Measurements from ENCODE around the gene ESR1.
"Not testable (repeated sequence)": the region's sequence is repeated elsewhere in the genome, so short reads cannot be mapped to it uniquely, and the experiment has no call there.

The ESR1 gene

DNA sequence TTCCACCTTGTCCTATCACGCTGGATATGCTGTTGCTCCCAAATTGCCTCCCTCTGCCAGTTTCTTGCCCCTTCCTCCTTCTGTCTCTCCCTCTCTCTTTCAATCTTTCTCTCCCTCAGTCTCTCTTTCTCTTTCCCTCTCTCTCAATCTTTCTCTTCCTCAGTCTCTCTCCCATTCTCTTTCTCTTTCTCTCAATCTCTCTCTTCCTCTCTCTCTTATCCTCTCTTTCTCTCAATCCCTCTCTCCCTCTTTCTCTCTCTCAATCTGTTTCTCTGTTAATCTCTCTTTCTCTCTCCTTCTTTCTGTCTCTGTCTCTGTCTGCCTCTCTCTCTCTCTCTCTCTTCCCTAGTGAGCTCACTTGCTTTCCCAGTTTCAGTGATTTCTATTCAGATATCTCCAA lies 245.8 kb downstream of the ESR1 start:
- DNase-seq (ENCODE audit: low read depth in 2 of 2): no peak

DNA sequence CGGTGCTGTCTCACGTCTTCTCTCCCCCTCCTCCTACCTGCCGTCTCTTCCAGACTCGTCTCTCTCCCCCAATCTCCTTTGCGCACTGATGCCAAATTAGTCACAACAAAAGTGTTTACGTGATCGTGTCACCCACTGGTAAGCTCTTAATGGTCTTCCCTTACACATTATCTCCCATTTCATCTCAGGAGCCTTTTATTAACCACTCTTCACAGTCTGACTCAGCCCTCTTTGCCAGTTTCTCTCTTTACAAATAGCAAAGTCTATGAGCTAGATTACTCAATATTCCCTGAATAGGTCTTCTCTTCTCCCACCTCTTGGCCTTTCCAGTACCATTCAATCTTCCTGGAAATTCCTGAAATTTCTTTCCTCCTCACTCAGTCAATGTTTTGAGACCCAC lies 247.0 kb downstream of the ESR1 start:
- DNase-seq (ENCODE audit: low read depth in 2 of 2): no peak

DNA sequence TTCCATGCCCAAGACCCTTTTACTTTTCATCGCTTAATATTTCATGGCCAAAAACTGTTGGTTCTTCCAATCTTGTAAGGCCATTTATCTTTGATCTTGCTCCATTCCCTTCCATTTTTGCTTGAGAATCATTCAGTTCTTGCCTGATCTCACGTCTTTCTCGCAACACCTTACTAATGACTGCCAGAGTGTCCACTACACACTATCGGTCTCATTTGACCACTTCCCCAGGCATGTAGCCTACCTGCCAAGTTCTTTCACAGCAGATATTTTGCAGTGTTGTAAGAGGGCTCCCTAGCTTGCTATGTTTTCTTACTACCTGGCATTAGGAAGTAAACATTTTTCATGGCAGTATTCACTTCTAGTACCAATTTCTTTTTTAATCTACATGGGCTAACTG lies 248.0 kb downstream of the ESR1 start:
- no peak for DNase-seq (ENCODE audit: low read depth in 2 of 2)

DNA sequence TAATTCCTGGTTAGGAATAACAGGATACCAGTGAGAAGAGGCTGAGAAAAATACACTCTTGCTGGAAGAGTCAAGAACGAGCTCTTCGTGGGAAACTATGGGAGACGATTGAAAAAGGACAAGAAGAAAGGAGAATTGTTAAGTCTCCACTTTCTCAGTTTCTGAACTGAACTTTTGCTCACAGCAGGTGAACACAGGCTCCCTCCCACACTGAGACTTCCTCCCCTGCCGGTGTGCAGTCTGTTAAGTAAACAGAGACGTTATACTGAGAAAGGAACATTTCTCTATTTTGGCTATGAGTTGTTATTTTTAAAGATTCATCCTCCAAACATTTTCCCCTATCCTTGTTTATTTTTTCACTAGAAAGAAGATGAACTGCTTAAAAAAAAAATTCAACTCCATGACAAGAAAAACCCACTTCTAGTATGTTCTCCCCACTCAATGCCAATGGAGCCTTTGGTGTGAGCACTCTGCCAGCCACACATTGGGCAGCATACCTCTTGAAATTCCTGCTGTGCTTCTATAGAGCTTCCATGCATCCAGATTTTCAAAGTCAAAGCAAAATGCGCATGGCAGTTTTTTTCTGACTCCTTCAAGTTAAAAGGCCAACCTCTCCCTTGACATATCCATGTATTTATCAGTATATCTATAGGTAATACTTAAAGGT lies 250.5 kb downstream of the ESR1 start:
- DNase-seq (ENCODE audit: low read depth in 2 of 2): no peak

DNA sequence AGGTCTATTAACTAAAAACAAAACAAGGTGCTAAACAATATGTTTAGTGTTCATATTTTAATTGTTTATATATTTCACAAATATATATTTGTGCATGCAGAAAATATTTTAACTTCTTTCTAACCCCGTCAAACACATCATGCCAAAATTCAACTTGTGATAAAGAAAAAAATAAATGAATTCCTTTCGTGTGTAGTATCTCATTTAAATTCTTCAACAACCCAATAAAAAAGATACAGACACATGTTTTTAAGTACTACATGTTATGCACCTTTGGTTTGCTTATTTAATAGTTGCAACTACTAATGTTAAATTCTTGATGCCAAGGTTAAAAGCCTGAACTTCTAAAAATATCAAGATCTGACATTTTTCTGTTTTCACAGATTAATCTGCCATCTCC lies 252.4 kb downstream of the ESR1 start:
- no peak for DNase-seq (ENCODE audit: low read depth in 2 of 2)

DNA sequence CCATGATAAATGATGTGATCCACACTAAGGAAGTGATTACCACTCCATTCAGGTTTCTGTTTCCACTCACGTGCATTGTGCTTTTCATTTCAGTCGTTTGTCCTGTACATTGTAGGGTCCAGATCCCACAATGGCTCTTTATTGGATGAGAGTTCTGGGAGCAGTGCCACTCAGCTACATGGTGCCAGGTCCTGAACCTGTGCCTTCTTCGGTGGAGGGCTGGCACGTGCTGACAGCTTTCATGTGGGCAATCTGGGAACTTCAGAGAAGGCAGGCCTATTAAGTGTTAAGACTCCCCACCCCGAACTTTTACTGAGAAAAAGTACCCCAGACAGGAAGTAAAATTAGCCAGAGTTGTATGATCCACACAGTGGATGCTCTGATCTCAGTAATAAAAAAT lies 255.0 kb downstream of the ESR1 start:
- DNase-seq (ENCODE audit: low read depth in 2 of 2): no peak

DNA sequence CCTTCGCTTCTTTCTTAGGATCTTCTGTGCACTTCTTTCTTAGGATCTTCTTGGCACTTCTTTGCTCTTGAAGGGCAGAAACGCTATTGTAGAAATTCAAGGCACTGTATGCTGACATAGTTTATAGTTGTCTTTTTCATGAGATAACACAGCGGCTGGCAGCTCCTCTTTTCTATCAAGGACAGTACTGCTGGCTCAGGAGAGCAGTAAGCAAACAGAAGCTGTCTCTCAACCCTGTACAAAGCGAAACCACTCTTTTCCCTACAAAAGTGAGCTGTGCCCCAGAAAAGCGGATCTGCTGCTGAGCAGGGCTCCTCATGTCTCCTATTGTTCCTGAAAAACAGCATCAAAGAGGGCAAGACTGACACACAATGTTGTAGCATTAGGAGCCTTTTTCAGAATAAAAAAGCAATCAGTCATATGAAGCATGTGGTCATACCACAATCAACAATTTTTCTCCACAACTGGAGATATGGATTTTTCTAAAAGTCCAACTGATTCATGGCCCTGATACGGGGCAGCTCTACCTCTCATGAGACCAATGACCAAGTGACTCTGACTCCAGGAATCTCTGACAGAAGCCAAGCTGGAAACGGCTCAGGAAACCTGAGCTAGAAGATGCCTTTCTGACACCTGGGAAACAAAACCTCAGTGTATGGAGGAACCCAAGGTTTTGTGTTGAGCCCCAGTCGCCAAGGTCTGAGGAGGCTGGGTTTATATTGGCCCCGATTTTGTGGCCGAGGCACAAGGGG lies 255.9 kb downstream of the ESR1 start:
- no peak for DNase-seq (ENCODE audit: low read depth in 2 of 2)

DNA sequence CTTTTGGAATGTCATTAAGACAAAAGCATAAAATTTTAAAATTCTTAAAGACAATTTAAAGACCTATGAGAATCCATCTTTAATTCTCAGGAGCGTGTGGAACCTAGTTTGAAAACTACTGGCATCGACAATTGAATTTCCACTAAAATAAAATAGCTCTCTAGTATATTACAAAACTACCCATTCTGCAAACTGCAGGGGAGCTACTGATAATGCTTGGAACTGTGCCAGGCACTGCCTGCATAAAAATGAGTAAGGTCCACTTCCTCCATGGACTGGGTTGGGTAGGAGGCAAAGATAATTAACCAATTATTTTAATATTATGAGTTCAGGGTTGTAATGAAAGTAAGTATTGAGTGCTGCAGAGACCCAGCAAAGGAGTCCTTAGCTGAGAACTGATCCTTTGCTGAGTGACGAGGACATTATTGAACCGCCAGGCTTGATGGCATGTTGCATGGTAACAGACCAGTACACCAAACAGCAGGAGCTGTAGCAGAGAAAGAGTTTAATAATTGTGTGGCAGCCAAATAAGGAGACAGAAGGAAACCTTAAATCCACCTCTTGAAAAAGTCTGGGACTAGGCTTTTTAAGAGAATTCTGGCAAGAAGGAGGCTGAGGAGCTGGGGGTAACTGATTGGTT lies 261.3 kb downstream of the ESR1 start:
- DNase-seq (ENCODE audit: low read depth in 2 of 2): no peak

DNA sequence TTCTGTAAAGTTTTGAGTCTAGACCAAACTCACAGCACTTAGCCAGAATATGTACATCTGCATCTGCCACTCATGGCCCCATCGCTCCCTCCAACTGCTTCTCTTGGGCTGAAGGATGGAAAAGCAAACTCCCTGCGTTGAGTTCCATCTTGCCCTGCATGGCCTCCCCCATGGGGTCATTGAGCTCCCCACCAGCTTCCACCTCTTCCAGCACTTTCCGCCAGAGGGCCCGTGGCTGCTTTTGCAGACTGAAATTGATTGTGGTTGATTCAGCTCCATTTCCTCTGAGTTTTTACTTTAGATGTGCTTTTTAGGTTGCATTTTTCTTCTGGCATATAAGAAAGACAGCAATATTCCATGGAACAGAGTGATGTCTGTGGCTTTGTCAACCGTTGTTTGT lies 263.1 kb downstream of the ESR1 start:
- DNase-seq (ENCODE audit: low read depth in 2 of 2): no peak

DNA sequence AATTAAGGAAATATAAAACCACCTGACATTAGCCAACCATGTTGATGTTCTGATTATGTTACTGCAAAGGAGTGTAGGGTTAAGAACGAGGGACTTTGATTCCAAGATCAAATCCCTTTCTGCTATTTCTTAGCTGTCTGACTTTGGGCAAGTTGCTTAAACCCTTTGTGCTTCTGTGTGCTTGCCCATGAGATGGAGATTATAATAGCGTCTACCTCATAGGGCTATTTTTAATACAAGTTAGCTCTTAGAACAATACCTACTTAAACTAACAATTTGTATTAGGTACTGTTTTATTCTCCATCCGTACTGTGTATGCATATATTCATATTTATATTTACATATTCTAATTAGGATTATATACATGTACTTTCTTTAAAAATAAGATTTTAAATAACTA lies 263.8 kb downstream of the ESR1 start:
- DNase-seq (ENCODE audit: low read depth in 2 of 2): no peak

DNA sequence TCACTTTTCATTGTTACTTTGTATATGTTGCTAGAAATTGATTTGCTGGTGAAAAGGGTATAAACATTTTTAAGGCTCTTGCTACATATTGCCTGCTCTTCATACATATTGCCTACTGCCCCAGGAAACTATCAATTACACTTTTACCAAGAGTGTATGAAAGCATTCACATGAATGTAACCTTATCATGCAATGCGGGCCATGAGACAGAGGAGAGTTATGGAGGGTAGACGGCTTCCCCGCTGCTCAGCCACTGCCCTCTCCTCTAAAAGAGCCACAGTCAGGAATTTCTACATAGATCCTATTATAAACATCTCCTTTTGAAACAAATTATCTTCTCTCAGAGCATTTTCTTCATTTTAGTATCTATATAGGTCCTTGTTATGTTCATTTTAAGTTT lies 264.4 kb downstream of the ESR1 start:
- DNase-seq (ENCODE audit: low read depth in 2 of 2): no peak

DNA sequence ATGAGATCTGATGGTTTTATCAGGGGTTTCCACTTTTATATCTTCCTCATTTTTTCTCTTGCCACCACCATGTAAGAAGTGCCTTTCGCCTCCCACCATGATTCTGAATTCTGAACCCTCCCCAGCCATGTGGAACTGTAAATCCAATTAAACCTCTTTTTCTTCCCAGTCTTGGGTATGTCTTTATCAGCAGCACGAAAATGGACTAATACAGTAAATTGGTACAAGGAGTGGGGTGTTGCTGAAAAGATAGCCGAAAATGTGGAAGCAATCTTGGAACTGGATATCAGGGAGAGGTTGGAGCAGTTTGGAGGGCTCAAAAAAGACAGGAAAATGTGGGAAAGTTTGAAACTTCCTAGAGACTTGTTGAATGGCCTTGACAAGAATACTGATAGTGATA lies 268.8 kb downstream of the ESR1 start:
- DNase-seq (ENCODE audit: low read depth in 2 of 2): not testable (repeated sequence)

DNA sequence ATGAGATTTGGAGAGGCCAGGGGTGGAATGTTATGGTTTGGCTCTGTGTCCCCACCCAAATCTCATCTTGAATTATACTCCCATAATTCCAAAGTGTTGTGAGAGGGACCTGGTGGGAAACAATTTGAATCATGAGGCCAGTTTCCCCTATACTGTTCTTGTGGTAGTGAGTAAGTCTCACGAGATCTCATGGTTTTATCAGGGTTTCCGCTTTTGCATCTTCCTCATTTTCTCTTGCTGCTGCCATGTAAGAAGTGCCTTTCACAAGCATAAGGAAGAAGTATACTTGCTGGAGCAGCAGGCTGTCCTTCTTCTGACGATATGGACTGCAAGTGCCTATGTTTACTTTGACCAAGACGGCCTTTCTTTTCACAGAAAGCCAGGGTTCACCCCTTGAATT lies 270.5 kb downstream of the ESR1 start:
- no peak for DNase-seq (ENCODE audit: low read depth in 2 of 2)

DNA sequence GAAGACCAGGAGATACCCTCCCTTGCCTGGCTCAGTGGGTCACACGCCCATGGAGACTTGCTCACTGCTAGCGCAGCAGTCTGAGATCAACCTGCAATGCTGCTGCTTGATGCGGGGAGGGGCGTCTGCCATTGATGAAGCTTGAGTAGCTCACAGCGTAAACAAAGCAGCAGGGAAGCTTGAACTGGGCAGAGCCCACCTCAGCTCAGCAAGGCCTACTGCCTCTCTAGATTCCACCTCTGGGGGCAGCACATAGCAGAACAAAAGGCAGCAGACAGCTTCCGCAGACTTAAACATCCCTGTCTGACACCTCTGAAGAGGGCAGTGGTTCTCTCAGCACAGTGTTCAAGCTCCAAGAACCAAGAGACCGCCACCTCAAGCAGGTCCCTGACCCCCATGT lies 271.3 kb downstream of the ESR1 start:
- no peak for DNase-seq (ENCODE audit: low read depth in 2 of 2)

DNA sequence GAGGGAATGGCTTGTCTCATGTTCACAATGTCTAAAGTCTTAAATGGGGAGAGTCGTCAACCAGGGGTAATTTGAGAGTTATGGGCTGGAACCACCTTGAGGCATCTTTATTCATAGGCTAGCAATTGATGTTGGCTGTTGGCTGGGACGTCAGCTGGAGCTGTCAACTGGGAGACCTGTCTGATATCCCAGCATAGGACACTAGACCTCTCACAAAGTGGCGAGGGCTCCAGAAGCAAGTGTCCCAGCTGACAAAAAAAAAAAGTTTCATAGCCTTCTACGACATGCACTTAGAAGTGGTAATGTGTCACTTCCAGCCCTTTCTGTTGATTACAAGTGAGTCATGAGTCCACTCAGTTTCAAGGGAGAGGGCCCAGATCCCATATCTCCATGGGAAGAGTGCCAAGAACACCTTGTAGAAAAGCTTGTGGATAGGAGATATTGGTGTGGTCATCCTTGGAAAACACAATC lies 278.0 kb downstream of the ESR1 start:
- DNase-seq (ENCODE audit: low read depth in 2 of 2): no peak

DNA sequence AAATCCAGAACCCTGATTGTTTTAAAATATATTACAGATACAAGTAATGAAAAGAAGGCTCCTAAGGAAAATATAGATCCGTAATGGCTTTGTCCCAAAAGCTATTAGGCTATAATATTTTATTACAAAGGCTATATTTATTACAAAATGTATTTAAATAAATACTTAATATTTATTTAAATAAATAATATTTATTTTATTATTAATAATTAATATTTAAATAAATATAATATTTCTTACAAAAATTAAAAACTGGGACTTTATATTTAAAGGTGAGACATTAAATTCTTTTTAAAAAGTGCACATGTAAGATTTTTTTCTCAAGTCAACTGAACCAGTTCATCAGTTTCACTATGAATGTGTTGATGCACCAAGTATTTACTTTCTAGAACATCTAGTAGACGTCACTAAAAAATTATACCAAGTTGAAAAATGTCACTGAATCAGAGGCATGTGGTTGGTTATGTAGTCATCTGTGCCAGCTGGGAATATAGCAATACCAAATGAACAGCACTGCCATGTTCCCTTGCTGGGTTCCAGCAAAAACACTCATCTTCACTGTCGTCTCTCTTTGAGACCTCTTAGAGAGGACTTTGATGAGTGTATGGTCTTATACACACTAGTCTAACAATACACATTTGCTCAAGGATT lies 278.9 kb downstream of the ESR1 start:
- DNase-seq (ENCODE audit: low read depth in 2 of 2): no peak

DNA sequence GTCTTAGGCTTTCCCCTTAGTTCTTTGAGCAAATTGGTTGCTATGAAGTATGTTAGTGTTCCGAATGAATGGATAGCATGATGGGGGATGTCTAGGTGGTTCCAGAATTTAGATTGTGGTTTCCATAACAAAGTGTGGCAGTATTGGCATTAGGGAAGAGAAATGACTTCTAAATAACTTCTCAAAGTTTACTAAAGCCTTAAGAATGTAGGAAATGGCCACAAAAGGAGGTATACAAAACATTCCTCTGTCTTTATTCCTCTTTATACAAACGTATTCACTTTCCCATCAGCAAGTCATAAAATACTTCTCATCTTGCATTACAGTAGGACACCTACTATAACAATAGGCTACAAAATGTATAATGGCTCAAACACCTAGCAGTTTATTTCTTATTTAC lies 279.6 kb downstream of the ESR1 start:
- no peak for DNase-seq (ENCODE audit: low read depth in 2 of 2)

DNA sequence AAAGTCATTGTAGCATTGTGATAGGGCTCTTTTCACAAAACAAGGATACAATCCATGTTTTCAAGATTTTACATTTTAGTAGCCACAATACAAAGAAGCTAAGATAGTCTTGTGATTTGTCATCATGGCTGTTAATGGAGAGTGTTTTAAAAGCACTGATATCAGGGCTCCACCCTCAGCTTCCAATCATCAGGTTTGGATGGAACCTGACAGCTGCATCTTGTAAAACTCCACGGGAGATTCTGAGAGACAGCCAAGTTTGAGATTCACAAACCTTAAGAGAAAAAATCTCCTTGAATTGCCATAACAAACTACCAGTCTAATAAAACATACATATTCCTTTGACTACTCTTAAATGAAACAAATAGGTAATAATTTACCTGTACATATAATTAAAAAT lies 280.2 kb downstream of the ESR1 start:
- no peak for DNase-seq (ENCODE audit: low read depth in 2 of 2)

DNA sequence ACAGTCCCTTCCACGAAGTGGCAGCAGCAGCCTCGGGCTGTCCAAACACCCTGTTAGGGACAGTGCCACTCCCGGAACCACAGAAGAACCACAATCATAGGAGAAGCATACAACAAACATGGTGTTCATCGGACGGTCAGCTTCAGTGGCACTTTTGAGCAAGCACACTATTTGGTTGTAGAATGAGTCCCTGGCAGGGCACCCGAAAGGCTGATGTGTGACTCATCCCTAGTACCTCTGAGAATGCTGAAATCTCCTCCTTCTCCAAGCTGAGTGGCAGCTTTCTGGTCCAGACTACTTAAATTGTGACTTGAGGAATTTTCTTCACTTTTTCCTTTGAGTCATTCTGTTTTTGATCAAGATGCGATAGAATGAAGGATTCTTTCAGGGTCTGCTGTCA lies 282.5 kb downstream of the ESR1 start:
- no peak for DNase-seq (ENCODE audit: low read depth in 2 of 2)

DNA sequence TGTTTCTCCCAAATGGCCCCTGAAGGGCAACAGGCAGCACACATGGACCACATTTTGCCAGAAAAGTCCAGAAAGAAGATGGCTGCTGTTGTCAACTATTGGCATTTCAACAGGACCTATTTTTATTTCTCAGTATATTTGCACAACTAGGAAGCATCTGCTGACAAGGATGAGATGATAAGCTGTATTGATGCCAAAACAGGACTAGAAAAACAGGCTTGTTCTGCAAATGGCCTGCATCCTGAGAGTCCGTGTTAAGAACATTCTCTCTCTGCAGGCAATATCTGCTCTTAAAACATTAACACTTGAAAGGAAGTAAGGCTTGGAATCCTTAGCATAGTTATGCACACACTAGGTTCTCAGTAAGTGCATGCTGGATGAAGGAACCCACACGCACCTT lies 283.7 kb downstream of the ESR1 start:
- no peak for DNase-seq (ENCODE audit: low read depth in 2 of 2)

DNA sequence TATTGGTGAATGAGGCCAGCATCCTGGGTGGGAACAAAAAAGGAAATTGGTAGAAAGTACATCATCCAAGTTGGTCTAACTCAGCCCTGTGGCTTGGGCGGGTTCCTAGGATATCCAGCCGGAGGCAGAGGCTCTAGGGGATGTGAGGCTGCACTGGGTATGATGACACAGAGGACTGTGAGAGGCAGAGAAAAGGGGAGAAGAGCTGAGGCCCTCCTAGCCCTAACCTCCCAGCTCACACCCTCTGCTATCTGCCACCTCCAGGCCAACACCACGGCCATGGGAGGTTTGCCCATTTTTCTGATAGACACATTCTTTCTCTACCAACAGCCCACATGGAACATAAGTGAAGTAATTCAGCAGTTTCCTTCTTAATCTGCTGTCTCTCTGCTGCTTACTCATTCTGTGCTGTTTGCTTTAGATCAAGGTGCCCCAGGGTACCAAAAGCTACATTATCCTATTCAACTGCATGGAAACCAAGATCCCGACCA lies 284.4 kb downstream of the ESR1 start:
- DNase-seq (ENCODE audit: low read depth in 2 of 2): no peak

DNA sequence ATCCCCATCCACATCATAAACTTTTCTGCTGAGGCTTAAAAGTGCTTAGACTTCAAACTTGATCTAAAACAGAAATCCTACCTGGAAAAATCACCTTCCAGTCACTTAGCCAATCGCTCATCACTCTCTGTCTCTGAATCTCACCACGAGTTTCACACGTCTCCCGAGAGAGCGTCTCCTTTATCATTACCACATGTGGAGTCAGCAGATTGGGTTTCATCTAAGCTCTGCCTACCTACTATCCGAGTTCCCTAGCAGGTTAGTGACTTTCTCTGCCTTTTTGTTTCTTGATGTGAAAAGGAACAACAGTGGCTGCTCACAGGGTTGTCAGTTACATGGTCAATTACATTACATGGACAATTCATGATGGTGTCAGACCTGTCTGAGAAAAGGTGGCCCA lies 286.2 kb downstream of the ESR1 start:
- no peak for DNase-seq (ENCODE audit: low read depth in 2 of 2)

DNA sequence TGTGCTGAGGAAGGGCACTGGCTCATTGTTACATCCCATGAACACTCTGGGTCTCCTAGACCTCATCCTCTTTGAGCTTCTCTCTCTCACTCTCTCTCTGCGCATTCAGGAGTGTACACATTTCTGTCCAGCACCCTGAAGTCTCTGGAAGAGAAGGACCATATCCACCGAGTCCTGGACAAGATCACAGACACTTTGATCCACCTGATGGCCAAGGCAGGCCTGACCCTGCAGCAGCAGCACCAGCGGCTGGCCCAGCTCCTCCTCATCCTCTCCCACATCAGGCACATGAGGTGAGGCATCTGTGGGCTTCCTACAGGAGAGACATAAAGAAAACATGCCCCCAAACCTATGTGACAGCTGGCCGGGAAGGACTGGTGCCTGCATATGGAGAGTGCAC lies 286.8 kb downstream of the ESR1 start:
- no peak for DNase-seq (ENCODE audit: low read depth in 2 of 2)
